ENCODE results near the gene PRKAR1B. TPM values are rescaled to one million over a fixed set of nuclear protein-coding genes. Genes with fewer than 3 reads are reported as not detected.

PRKAR1B gene
- total RNA-seq, 4 donors from 2014 or later: 1.2 to 12.5 (median 3.6) TPM

GRCh38 chr7:690478-691360 lies 36.4 kb downstream of the PRKAR1B start:
- Histone ChIP-seq H3K27ac (no peak overlapping the region), H3K27me3 (no peaks in the 10 kb centered on the region), H3K4me3 (no peak overlapping the region), H3K36me3 (no peaks in the 10 kb centered on the region), H3K4me1 (no peaks in the 10 kb centered on the region), H3K9me3 (peaks cover 0 to 14% (median 4%) of the 10 kb centered on the region in 3 donors)
- intact Hi-C loops (cut with DNase I; ENCODE audit: low total_unique reads) (no loop called here), in situ Hi-C loops (cut with MboI; ENCODE audit: low sequenced_read_pairs in 4 of 4) (no loop called here)
- TF ChIP-seq POLR2A (IDR thresholded peaks at IDR 0.05) (no peak), CTCF (IDR thresholded peaks at IDR 0.05 in 4 of 5, conservative IDR thresholded peaks at IDR 0.05 in 1 of 5) (no peak)
- ATAC-seq (no peak), DNase-seq (no peak)

GRCh38 chr7:685540-685939 lies 41.5 kb downstream of the PRKAR1B start:
- no peaks in the 10 kb centered on the region for H3K4me1 ChIP-seq
- H3K4me3 ChIP-seq: no peak overlapping the region
- no peaks in the 10 kb centered on the region for H3K27me3 ChIP-seq
- in situ Hi-C loops (cut with MboI; ENCODE audit: low sequenced_read_pairs in 4 of 4): no loop called here
- no peaks in the 10 kb centered on the region for H3K36me3 ChIP-seq
- intact Hi-C loops (cut with DNase I; ENCODE audit: low total_unique reads): no loop called here
- peaks cover 0 to 18% (median 7%) of the 10 kb centered on the region in 3 donors for H3K9me3 ChIP-seq
- no peak for ATAC-seq
- H3K27ac ChIP-seq: no peak overlapping the region
- no peak for TF ChIP-seq POLR2A (IDR thresholded peaks at IDR 0.05)
- no peak for DNase-seq

DNA sequence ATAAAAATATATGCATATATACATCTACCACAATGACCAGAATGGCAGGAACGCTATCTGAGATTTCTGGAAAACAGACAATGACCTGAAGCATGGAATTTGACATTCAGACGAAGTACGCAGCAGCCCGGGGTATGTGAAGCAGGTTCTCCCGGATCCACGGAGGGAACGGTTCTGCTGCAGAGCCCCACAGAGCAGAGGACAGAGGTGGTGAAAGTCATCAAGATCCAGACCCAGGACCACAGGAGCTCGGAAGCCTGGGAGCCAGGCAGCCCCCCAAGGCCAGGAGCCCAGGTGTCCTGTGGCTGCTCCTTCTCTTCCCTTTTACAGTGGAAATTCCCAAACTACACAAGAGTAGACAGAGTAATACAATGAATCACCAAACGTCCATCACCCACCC lies 42.7 kb downstream of the PRKAR1B start:
- no peaks in the 10 kb centered on the region for H3K27me3 ChIP-seq
- no peak overlapping the region for H3K4me3 ChIP-seq
- in situ Hi-C loops (cut with MboI; ENCODE audit: low sequenced_read_pairs in 4 of 4): no loop called here
- no peaks in the 10 kb centered on the region for H3K36me3 ChIP-seq
- no peak for DNase-seq
- peaks cover 0 to 18% (median 7%) of the 10 kb centered on the region in 3 donors for H3K9me3 ChIP-seq
- H3K4me1 ChIP-seq: no peaks in the 10 kb centered on the region
- H3K27ac ChIP-seq: no peak overlapping the region
- TF ChIP-seq CTCF (IDR thresholded peaks at IDR 0.05 in 4 of 5, conservative IDR thresholded peaks at IDR 0.05 in 1 of 5) (no peak), POLR2A (IDR thresholded peaks at IDR 0.05) (no peak)
- ATAC-seq: no peak
- intact Hi-C loops (cut with DNase I; ENCODE audit: low total_unique reads): no loop called here

DNA sequence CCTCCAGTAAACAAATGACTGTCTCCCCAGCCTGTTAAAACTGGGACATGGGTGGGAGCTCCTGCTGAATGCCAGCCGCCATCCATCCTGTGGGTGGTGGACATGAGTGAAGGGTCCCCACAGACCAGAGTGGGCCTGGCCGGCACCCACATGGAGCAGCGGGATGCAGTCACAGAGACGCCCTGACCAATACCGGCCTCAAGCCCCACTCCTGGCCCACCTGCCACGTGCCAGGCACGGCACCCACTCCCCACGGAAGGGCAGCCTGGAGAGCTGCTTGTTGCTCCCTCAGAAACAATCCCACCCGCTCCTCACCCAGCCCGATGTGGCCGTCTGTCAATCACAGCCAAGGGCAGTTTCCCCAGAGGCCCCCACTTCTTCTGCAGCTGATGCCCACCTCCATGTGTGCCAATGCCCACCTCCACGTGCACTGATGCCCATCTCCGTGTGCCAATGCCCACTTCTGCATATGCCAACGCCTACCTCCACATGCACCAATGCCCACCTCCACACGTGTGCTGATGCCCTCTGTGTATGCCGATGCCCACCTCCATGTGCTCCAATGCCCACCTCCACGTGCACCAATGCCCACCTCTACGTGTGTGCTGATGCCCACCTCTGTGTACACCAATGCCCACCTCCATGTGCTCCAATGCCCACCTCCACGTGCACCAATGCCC lies 43.4 kb downstream of the PRKAR1B start:
- H3K27ac ChIP-seq: no peak overlapping the region
- intact Hi-C loops (cut with DNase I; ENCODE audit: low total_unique reads) (no loop called here), in situ Hi-C loops (cut with MboI; ENCODE audit: low sequenced_read_pairs in 4 of 4) (no loop called here)
- no peak overlapping the region for H3K4me3 ChIP-seq
- no peaks in the 10 kb centered on the region for H3K4me1 ChIP-seq
- TF ChIP-seq POLR2A (IDR thresholded peaks at IDR 0.05): no peak
- no peak for TF ChIP-seq CTCF (IDR thresholded peaks at IDR 0.05 in 4 of 5, conservative IDR thresholded peaks at IDR 0.05 in 1 of 5)
- no peak for ATAC-seq
- H3K27me3 ChIP-seq: no peaks in the 10 kb centered on the region
- H3K36me3 ChIP-seq: no peaks in the 10 kb centered on the region
- DNase-seq: no peak
- H3K9me3 ChIP-seq: peaks cover 0 to 12% (median 7%) of the 10 kb centered on the region in 3 donors

DNA sequence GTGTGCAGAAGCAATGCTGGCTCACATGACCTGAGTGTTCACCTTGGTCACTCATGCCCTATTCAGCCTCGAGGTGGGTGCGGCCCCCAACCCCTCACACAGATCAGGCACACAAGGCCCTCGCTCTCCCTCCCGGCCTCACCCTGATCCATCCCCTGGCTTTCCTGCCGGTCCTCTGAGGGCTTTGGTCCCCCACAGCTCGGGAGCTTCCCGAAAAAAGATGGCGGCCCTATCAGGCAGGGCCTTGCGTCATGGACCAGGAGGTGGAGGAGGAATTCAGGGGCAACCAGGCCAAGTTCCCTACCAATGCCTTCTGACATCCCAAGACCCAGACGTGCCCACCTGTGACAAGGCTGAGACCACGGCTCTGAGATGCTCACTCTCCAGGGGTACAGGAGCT lies 44.3 kb downstream of the PRKAR1B start:
- no peak for DNase-seq
- intact Hi-C loops (cut with DNase I; ENCODE audit: low total_unique reads): no loop called here
- Histone ChIP-seq H3K27me3 (no peaks in the 10 kb centered on the region), H3K9me3 (peaks cover 0 to 10% (median 7%) of the 10 kb centered on the region in 3 donors), H3K4me3 (no peak overlapping the region), H3K27ac (no peak overlapping the region), H3K36me3 (no peaks in the 10 kb centered on the region), H3K4me1 (no peaks in the 10 kb centered on the region)
- TF ChIP-seq CTCF (IDR thresholded peaks at IDR 0.05 in 4 of 5, conservative IDR thresholded peaks at IDR 0.05 in 1 of 5) (no peak), POLR2A (IDR thresholded peaks at IDR 0.05) (no peak)
- ATAC-seq: no peak
- in situ Hi-C loops (cut with MboI; ENCODE audit: low sequenced_read_pairs in 4 of 4): no loop called here

Data from gastrocnemius medialis (tissue), 4 donors.